Measurements from ENCODE around the gene RNFT2. TPM values are rescaled to one million over a fixed set of nuclear protein-coding genes. Genes with fewer than 3 reads are reported as not detected.

The RNFT2 gene
- total RNA-seq, 2 donors from 2014 or later: 6.3 to 11.8 TPM

- Histone ChIP-seq H3K9ac (ENCODE audit: low read depth in 2 of 2, low read length in 2 of 2) (peak overlapping the region in 1 of 2 donors; percentile 28), H3K36me3 (no peaks in the 10 kb centered on the region), H3K4me1 (peaks cover 7% of the 10 kb centered on the region), H3K27me3 (no peaks in the 10 kb centered on the region), H3K4me3 (no peak overlapping the region), H3K27ac (no peak overlapping the region), H3K9me3 (no peaks in the 10 kb centered on the region)
- TF ChIP-seq CTCF (IDR thresholded peaks at IDR 0.05): no peak
- peak; percentile 27 for DNase-seq
- intact Hi-C loops (cut with DNase I): no loop called here
These were observed 40.8 kb upstream of the RNFT2 start for GRCh38 chr12:116697305-116697704.

DNA sequence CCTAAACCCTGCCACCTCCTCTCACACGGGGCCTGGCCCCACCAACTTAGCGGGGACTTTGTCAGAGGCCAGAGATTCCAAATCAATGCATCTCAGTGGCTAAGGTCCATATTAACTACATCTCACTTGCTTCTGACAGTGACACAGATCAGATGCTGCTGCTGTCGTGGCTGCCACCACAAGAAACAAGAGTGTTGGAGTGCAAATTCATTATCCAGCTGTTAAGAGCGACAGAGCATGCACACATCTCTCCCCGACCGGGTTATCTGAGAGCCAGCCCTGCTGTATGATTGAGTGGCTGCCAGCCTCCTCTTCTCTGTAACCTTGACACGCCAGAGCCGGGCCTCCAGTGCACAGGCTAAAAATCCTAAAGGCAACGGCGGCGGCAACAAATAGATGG, 40.4 kb upstream of the RNFT2 start:
- H3K27me3 ChIP-seq: no peaks in the 10 kb centered on the region
- TF ChIP-seq CTCF (IDR thresholded peaks at IDR 0.05): no peak
- no peaks in the 10 kb centered on the region for H3K9me3 ChIP-seq
- no peak overlapping the region for H3K4me3 ChIP-seq
- peak overlapping the region in 1 of 2 donors; percentile 28 for H3K9ac ChIP-seq (ENCODE audit: low read depth in 2 of 2, low read length in 2 of 2)
- DNase-seq: no peak
- no peak overlapping the region for H3K27ac ChIP-seq
- H3K36me3 ChIP-seq: no peaks in the 10 kb centered on the region
- H3K4me1 ChIP-seq: peaks cover 7% of the 10 kb centered on the region
- intact Hi-C loops (cut with DNase I): no loop called here

DNA sequence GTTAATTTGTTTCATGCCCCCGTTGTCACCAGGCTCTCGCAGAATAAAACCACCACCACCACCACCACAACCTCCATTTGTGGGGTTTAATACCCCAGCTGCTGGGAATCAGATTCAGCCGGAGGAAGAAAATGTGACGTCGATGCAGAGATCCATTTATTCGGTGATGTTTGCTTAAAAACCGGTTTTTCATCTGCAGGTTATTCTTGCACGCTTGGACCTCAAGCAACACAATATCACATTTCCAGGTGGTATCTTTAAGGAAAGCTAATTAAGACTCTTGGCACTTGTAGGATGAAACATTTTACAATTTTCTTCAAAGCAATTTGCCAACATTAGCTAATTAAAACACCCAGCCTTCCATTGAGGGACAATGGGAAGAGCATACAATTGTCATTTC, 40.0 kb upstream of the RNFT2 start:
- peak; percentile 42 for DNase-seq
- intact Hi-C loops (cut with DNase I): no loop called here
- no peak overlapping the region for H3K27ac ChIP-seq

GRCh38 chr12:116698554-116699075, 39.5 kb upstream of the RNFT2 start:
- no peak overlapping the region for H3K4me3 ChIP-seq
- H3K9ac ChIP-seq (ENCODE audit: low read depth in 2 of 2, low read length in 2 of 2): no peak overlapping the region
- H3K27me3 ChIP-seq: no peaks in the 10 kb centered on the region
- TF ChIP-seq CTCF (IDR thresholded peaks at IDR 0.05): no peak
- no peaks in the 10 kb centered on the region for H3K9me3 ChIP-seq
- H3K36me3 ChIP-seq: no peaks in the 10 kb centered on the region
- peaks cover 3% of the 10 kb centered on the region for H3K4me1 ChIP-seq
- intact Hi-C loops (cut with DNase I): no loop called here
- no peak for DNase-seq
- H3K27ac ChIP-seq: no peak overlapping the region

More for the DNA sequence above, 40.0 kb upstream of the RNFT2 start:
- no peaks in the 10 kb centered on the region for H3K27me3 ChIP-seq
- H3K4me1 ChIP-seq: peaks cover 6% of the 10 kb centered on the region
- TF ChIP-seq CTCF (IDR thresholded peaks at IDR 0.05): no peak
- H3K9me3 ChIP-seq: no peaks in the 10 kb centered on the region
- no peaks in the 10 kb centered on the region for H3K36me3 ChIP-seq
- peak overlapping the region in 1 of 2 donors; percentile 4 for H3K9ac ChIP-seq (ENCODE audit: low read depth in 2 of 2, low read length in 2 of 2)
- H3K4me3 ChIP-seq: no peak overlapping the region

GRCh38 chr12:116700066-116700465, 38.0 kb upstream of the RNFT2 start:
- Histone ChIP-seq H3K27me3 (no peaks in the 10 kb centered on the region), H3K27ac (no peak overlapping the region), H3K9me3 (no peaks in the 10 kb centered on the region), H3K9ac (ENCODE audit: low read depth in 2 of 2, low read length in 2 of 2) (no peak overlapping the region), H3K4me3 (no peak overlapping the region), H3K4me1 (no peaks in the 10 kb centered on the region), H3K36me3 (no peaks in the 10 kb centered on the region)
- DNase-seq: no peak
- TF ChIP-seq CTCF (IDR thresholded peaks at IDR 0.05): no peak
- intact Hi-C loops (cut with DNase I): loop anchor here (5.0 to 10.0 kb wide), 2 partner anchors 257 to 415 kb away; no protein-coding TSS in a partner anchor

Measured in colonic mucosa (tissue), 4 donors.